ENCODE data around the gene TMEM184B.

- TF ChIP-seq CTCF (IDR thresholded peaks at IDR 0.05) (no peak), POLR2A (IDR thresholded peaks at IDR 0.05) (peak; percentile 51), POLR2AphosphoS5 (IDR thresholded peaks at IDR 0.05) (peak in 2 of 3 donors; percentile 59 to 65), EP300 (IDR thresholded peaks at IDR 0.05; ENCODE audit: low read depth) (no peak)
Measured at GRCh38 chr22:38272373-38273134, at the start of gene TMEM184B.
